ENCODE data around the gene PACRG.

GRCh38 chr6:163324326-163324687, 596.5 kb downstream of the PACRG start:
- TF ChIP-seq EP300 (IDR thresholded peaks at IDR 0.05) (no peak), GATA3 (IDR thresholded peaks at IDR 0.05; ENCODE audit: borderline replicate concordance) (no peak)
- TF ChIP-seq, protein P1, sequence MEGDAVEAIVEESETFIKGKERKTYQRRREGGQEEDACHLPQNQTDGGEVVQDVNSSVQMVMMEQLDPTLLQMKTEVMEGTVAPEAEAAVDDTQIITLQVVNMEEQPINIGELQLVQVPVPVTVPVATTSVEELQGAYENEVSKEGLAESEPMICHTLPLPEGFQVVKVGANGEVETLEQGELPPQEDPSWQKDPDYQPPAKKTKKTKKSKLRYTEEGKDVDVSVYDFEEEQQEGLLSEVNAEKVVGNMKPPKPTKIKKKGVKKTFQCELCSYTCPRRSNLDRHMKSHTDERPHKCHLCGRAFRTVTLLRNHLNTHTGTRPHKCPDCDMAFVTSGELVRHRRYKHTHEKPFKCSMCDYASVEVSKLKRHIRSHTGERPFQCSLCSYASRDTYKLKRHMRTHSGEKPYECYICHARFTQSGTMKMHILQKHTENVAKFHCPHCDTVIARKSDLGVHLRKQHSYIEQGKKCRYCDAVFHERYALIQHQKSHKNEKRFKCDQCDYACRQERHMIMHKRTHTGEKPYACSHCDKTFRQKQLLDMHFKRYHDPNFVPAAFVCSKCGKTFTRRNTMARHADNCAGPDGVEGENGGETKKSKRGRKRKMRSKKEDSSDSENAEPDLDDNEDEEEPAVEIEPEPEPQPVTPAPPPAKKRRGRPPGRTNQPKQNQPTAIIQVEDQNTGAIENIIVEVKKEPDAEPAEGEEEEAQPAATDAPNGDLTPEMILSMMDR (IDR thresholded peaks at IDR 0.05) = no peak
